ENCODE data around the gene KCTD19. TPM values are rescaled to one million over a fixed set of nuclear protein-coding genes. Genes with fewer than 3 reads are reported as not detected.
A peak's percentile ranks its signal among the peaks of the same experiment; 100 is the strongest.

KCTD19 gene
- total RNA-seq, 1 experiment from 2014 or later: not detected

- H3K4me3 ChIP-seq (ENCODE audit: low read depth, low read length): no peak overlapping the region
- ChIA-PET CTCF (interaction anchor here (0.6 kb wide), 1 partner anchor 8 kb away, joined by 3 read pairs; no protein-coding TSS in a partner anchor), POLR2A (no interaction called here)
- H3K27ac Mint-ChIP-seq (ENCODE audit: unreplicated experiment): no peak overlapping the region
- no peak for DNase-seq
- H3K4me3 Mint-ChIP-seq (ENCODE audit: unreplicated experiment): no peak overlapping the region
- H3K27me3 ChIP-seq (replicated peaks; ENCODE audit: control insufficient read depth, insufficient read depth, low read length): peaks cover 6% of the 10 kb centered on the region
- TF ChIP-seq CTCF (IDR thresholded peaks at IDR 0.05; ENCODE audit: insufficient read depth in 1 of 2, low read depth in 1 of 2, low read length in 1 of 2, severe bottlenecking in 1 of 2, unreplicated experiment in 1 of 2): no peak
- peaks cover 16% of the 10 kb centered on the region for H3K27me3 Mint-ChIP-seq (ENCODE audit: insufficient read depth, unreplicated experiment)
- BruUV-seq (replicated peaks): no TSS peak
- H3K36me3 ChIP-seq (ENCODE audit: control insufficient read depth, insufficient read depth, low read length): no peaks in the 10 kb centered on the region
- intact Hi-C loops (cut with micrococcal nuclease; ENCODE audit: unreplicated experiment): no loop called here
- H3K9me3 ChIP-seq: no peaks in the 10 kb centered on the region
- peaks cover 2% of the 10 kb centered on the region for H3K4me1 ChIP-seq
- H3K4me1 Mint-ChIP-seq (ENCODE audit: low read depth, unreplicated experiment): peaks cover 14% of the 10 kb centered on the region
- peaks cover 5% of the 10 kb centered on the region for H3K36me3 Mint-ChIP-seq (ENCODE audit: insufficient read depth, unreplicated experiment)
- H3K9me3 Mint-ChIP-seq (ENCODE audit: unreplicated experiment): no peaks in the 10 kb centered on the region
These were observed 73.7 kb downstream of the KCTD19 start for GRCh38 chr16:67252609-67253497.

GRCh38 chr16:67250045-67250327, 76.6 kb downstream of the KCTD19 start:
- no peak for DNase-seq
- Histone ChIP-seq H3K27me3 (replicated peaks; ENCODE audit: control insufficient read depth, insufficient read depth, low read length) (peaks cover 6% of the 10 kb centered on the region), H3K4me3 (ENCODE audit: low read depth, low read length) (no peak overlapping the region), H3K9me3 (no peaks in the 10 kb centered on the region), H3K36me3 (ENCODE audit: control insufficient read depth, insufficient read depth, low read length) (no peaks in the 10 kb centered on the region), H3K4me1 (peaks cover 10% of the 10 kb centered on the region)
- Mint-ChIP-seq H3K9me3 (ENCODE audit: unreplicated experiment) (no peaks in the 10 kb centered on the region), H3K4me3 (ENCODE audit: unreplicated experiment) (peak overlapping the region; percentile 95), H3K4me1 (ENCODE audit: low read depth, unreplicated experiment) (peaks cover 23% of the 10 kb centered on the region), H3K27me3 (ENCODE audit: insufficient read depth, unreplicated experiment) (peaks cover 18% of the 10 kb centered on the region), H3K36me3 (ENCODE audit: insufficient read depth, unreplicated experiment) (peaks cover 28% of the 10 kb centered on the region), H3K27ac (ENCODE audit: unreplicated experiment) (no peak overlapping the region)
- ChIA-PET CTCF (interaction anchor here (0.6 to 2.5 kb wide), 2 partner anchors 11 to 88 kb away, joined by 5 to 9 read pairs; no protein-coding TSS in a partner anchor), POLR2A (no interaction called here)
- no TSS peak for BruUV-seq (replicated peaks)
- TF ChIP-seq CTCF (IDR thresholded peaks at IDR 0.05; ENCODE audit: insufficient read depth in 1 of 2, low read depth in 1 of 2, low read length in 1 of 2, severe bottlenecking in 1 of 2, unreplicated experiment in 1 of 2): no peak
- intact Hi-C loops (cut with micrococcal nuclease; ENCODE audit: unreplicated experiment): no loop called here

GRCh38 chr16:67249178-67250044, 77.1 kb downstream of the KCTD19 start:
- no peak for TF ChIP-seq CTCF (IDR thresholded peaks at IDR 0.05; ENCODE audit: insufficient read depth in 1 of 2, low read depth in 1 of 2, low read length in 1 of 2, severe bottlenecking in 1 of 2, unreplicated experiment in 1 of 2)
- Histone ChIP-seq H3K4me1 (peaks cover 16% of the 10 kb centered on the region), H3K36me3 (ENCODE audit: control insufficient read depth, insufficient read depth, low read length) (no peaks in the 10 kb centered on the region), H3K4me3 (ENCODE audit: low read depth, low read length) (peak overlapping the region; percentile 72), H3K9me3 (no peaks in the 10 kb centered on the region), H3K27me3 (replicated peaks; ENCODE audit: control insufficient read depth, insufficient read depth, low read length) (peaks cover 6% of the 10 kb centered on the region)
- peaks cover 29% of the 10 kb centered on the region for H3K4me1 Mint-ChIP-seq (ENCODE audit: low read depth, unreplicated experiment)
- no TSS peak for BruUV-seq (replicated peaks)
- peaks cover 18% of the 10 kb centered on the region for H3K27me3 Mint-ChIP-seq (ENCODE audit: insufficient read depth, unreplicated experiment)
- ChIA-PET POLR2A (interaction anchor here (0.5 to 0.6 kb wide), 2 partner anchors 69 to 115 kb away, joined by 3 to 8 read pairs; no protein-coding TSS in a partner anchor), CTCF (interaction anchor here (2.5 kb wide), 1 partner anchor 11 kb away, joined by 9 read pairs; no protein-coding TSS in a partner anchor)
- intact Hi-C loops (cut with micrococcal nuclease; ENCODE audit: unreplicated experiment): no loop called here
- peak in 1 of 2 experiments; percentile 39 for DNase-seq
- H3K9me3 Mint-ChIP-seq (ENCODE audit: unreplicated experiment): no peaks in the 10 kb centered on the region
- H3K4me3 Mint-ChIP-seq (ENCODE audit: unreplicated experiment): peak overlapping the region; percentile 95
- H3K27ac Mint-ChIP-seq (ENCODE audit: unreplicated experiment): no peak overlapping the region
- H3K36me3 Mint-ChIP-seq (ENCODE audit: insufficient read depth, unreplicated experiment): peaks cover 34% of the 10 kb centered on the region
